Testis (tissue), 3 donors: ENCODE results near the gene OR4D1. TPM values are rescaled to one million over a fixed set of nuclear protein-coding genes. Genes with fewer than 3 reads are reported as not detected.

Experiments used
- DNase-seq: peaks from one replicate; pipeline ENCODE4 v3.0.0-alpha.2; 2019
- H3K27ac ChIP-seq, 2 donors: fragments of 200-600 bp; sonication (generic); one replicate each; pipeline ENCODE4 v1.5.1; 2019
- H3K27me3 ChIP-seq: fragments of 200-600 bp; sonication (generic); one replicate; pipeline ENCODE4 v1.5.1; 2019
- H3K36me3 ChIP-seq: fragments of 200-600 bp; sonication (generic); one replicate; pipeline ENCODE4 v1.5.1; 2017; ENCODE audit warnings: low read depth; ENCODE audit errors: missing control alignments
- H3K4me1 ChIP-seq: fragments of 200-600 bp; sonication (generic); one replicate; pipeline ENCODE4 v1.5.1; 2019
- H3K4me3 ChIP-seq, 2 donors: fragments of 200-600 bp; sonication (generic); one replicate each; pipeline ENCODE4 v1.5.1; 2017 to 2019
- H3K9me3 ChIP-seq: fragments of 200-600 bp; sonication (generic); one replicate; pipeline ENCODE4 v1.5.1; 2017
- POLR2A ChIP-seq: fragments of 450-650 bp; IDR thresholded peaks from one replicate; pipeline ENCODE4 v1.6.1; 2017; ENCODE audit warnings: antibody characterized with exemption, mild to moderate bottlenecking, moderate library complexity
- WGBS, 2 donors: methylation state at CpG; one replicate each; pipeline ENCODE4 v1.1.5; 2018; 5-methylcytosine and 5-hydroxymethylcytosine counted together
- intact Hi-C: fragments of 100-400 bp; cut with DNase I; formaldehyde crosslinking; loops from one replicate; pipeline ENCODE4 v1.15.1; 2023; ENCODE audit warnings: low total_unique reads
- polyA plus RNA-seq: library from polyadenylated mRNA; stranded (reverse); fragments of 350-450 nt; fragmentation: Illumina TruSeq; extraction: RNeasy Lipid Tissue Mini Kit (QIAGEN cat#74804); gene quantifications from one replicate; pipeline ENCODE4 v1.2.3, GENCODE V29; 2014; ENCODE audit warnings: low read depth, low replicate concordance; ENCODE audit not compliant: insufficient read depth
- total RNA-seq, 2 donors: library from RNA; depleted of rRNA; stranded (reverse); fragments of >200 nt; gene quantifications; one replicate each; pipeline ENCODE4 v1.2.3, GENCODE V29; 2016
- TF ChIP-seq, protein P1 (sequence below), 3 experiments: fragments of 450-650 bp in 2 of 3; fragments of 200-600 bp in 1 of 3; sonication (generic) in 1 of 3; IDR thresholded peaks; one replicate each; pipeline ENCODE4 v1.5.1; 2016 to 2019; ENCODE audit warnings: antibody characterized with exemption in 3 of 3, mild to moderate bottlenecking in 2 of 3, moderate library complexity in 1 of 3

Gene OR4D1
- total and polyA plus RNA-seq, 3 donors from 2014 or later: 0.06 to 0.39 (median 0.18) TPM

DNA sequence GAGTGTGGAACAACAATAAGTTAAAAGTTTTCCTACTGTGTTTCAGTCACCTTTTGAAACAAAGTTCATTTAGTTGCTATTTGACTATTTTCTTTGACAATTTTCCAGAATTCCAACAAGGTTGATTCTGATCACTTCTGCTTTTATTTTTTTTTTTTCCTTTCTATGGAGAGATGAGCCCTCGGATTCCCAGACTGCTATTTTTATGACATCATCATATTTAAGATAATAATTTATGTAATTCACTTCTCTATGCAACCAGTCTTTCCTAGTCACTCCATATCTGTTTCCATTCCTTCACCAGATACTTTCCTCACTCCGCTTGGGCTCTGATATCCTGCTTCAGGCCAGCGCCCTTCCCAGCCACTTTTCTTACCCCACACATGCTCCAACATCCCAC lies 26.7 kb downstream of the OR4D1 start:
- intact Hi-C loops: no loop called here
- H3K9me3 ChIP-seq: no peaks in the 10 kb centered on the region
- no peaks in the 10 kb centered on the region for H3K4me1 ChIP-seq
- no peak for DNase-seq
- no peaks in the 10 kb centered on the region for H3K36me3 ChIP-seq
- 54 to 63% methylated on average over 3 of the region's 3 CpGs for WGBS, 2 donors
- no peaks in the 10 kb centered on the region for H3K27me3 ChIP-seq
- no peak overlapping the region for H3K27ac ChIP-seq
- TF ChIP-seq, protein P1, sequence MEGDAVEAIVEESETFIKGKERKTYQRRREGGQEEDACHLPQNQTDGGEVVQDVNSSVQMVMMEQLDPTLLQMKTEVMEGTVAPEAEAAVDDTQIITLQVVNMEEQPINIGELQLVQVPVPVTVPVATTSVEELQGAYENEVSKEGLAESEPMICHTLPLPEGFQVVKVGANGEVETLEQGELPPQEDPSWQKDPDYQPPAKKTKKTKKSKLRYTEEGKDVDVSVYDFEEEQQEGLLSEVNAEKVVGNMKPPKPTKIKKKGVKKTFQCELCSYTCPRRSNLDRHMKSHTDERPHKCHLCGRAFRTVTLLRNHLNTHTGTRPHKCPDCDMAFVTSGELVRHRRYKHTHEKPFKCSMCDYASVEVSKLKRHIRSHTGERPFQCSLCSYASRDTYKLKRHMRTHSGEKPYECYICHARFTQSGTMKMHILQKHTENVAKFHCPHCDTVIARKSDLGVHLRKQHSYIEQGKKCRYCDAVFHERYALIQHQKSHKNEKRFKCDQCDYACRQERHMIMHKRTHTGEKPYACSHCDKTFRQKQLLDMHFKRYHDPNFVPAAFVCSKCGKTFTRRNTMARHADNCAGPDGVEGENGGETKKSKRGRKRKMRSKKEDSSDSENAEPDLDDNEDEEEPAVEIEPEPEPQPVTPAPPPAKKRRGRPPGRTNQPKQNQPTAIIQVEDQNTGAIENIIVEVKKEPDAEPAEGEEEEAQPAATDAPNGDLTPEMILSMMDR (IDR thresholded peaks at IDR 0.05): no peak
- TF ChIP-seq POLR2A: no peak
- H3K4me3 ChIP-seq: no peak overlapping the region

DNA sequence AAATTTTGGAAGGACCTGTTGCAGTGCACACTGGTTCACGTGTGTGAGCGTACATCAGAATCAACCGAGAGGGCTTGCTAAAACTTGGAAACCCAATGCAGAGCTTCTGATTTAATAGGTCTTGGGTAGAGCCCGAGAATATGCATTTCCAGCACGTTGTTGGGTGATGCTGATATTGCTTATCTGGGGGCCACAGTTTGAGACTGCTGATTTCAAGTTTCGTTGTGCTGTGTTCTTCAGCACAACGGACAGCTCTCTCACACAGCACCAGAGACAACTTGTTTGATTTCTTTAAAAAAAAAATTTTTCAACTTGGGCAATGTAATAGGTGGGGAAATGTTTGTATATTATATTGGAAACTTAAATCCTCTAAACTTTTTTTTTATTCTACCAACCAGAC lies 28.0 kb downstream of the OR4D1 start:
- no peaks in the 10 kb centered on the region for H3K4me1 ChIP-seq
- no peak overlapping the region for H3K27ac ChIP-seq
- TF ChIP-seq POLR2A: no peak
- TF ChIP-seq, protein P1 (IDR thresholded peaks at IDR 0.05): no peak
- no peaks in the 10 kb centered on the region for H3K36me3 ChIP-seq
- H3K27me3 ChIP-seq: no peaks in the 10 kb centered on the region
- WGBS, 2 donors: 42 to 47% methylated on average over 7 of the region's 7 CpGs
- intact Hi-C loops: no loop called here
- DNase-seq: no peak
- H3K9me3 ChIP-seq: no peaks in the 10 kb centered on the region
- no peak overlapping the region for H3K4me3 ChIP-seq

DNA sequence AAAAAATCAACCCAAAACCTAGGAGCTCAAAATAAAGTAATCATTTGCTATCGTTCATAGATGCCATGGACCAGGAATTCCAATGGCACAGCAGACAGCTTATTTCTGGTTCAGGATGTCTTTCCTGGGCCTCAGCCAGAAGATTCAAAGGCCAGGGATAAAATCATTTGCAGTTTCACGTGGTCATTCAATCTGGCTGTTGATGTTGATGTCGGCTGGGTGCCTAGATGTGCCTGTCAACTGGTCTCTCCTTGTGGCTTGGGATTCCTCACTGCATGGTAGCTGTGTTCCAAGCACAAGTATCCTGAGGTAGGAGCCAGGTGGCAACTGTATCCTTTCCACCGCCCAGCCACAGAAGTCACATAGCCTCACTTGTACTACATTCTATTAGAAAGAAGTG lies 33.6 kb downstream of the OR4D1 start:
- TF ChIP-seq, protein P1 (IDR thresholded peaks at IDR 0.05): no peak
- TF ChIP-seq POLR2A: no peak
- 68 to 77% methylated on average over 4 of the region's 4 CpGs for WGBS, 2 donors
- no peaks in the 10 kb centered on the region for H3K4me1 ChIP-seq
- H3K9me3 ChIP-seq: no peaks in the 10 kb centered on the region
- no peaks in the 10 kb centered on the region for H3K36me3 ChIP-seq
- intact Hi-C loops: no loop called here
- H3K4me3 ChIP-seq: no peak overlapping the region
- no peak for DNase-seq
- no peaks in the 10 kb centered on the region for H3K27me3 ChIP-seq
- H3K27ac ChIP-seq: no peak overlapping the region

DNA sequence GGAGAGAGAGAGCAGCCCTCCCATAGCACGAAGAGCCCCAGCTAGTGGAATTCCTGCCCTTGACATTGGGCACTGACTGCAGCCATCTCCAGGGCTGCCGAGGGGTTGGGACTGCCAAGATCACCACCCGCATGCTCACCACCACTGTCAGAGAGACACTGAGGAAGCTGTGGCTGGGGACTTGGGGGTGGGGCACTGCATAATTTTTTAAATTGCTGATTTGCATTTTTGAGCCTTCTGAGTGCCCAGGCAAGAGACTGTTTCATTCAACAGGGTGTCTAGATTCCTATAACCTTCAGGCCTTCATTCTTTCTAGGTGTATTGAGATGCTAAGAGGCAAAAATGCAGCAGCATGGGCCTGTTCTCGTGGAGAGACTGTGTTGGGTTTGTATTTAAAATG lies 35.3 kb downstream of the OR4D1 start:
- 76 to 84% methylated on average over 4 of the region's 4 CpGs for WGBS, 2 donors
- H3K9me3 ChIP-seq: no peaks in the 10 kb centered on the region
- H3K4me3 ChIP-seq: no peak overlapping the region
- DNase-seq: no peak
- no peaks in the 10 kb centered on the region for H3K27me3 ChIP-seq
- TF ChIP-seq, protein P1 (IDR thresholded peaks at IDR 0.05): no peak
- H3K27ac ChIP-seq: no peak overlapping the region
- intact Hi-C loops: no loop called here
- H3K4me1 ChIP-seq: no peaks in the 10 kb centered on the region
- H3K36me3 ChIP-seq: no peaks in the 10 kb centered on the region

DNA sequence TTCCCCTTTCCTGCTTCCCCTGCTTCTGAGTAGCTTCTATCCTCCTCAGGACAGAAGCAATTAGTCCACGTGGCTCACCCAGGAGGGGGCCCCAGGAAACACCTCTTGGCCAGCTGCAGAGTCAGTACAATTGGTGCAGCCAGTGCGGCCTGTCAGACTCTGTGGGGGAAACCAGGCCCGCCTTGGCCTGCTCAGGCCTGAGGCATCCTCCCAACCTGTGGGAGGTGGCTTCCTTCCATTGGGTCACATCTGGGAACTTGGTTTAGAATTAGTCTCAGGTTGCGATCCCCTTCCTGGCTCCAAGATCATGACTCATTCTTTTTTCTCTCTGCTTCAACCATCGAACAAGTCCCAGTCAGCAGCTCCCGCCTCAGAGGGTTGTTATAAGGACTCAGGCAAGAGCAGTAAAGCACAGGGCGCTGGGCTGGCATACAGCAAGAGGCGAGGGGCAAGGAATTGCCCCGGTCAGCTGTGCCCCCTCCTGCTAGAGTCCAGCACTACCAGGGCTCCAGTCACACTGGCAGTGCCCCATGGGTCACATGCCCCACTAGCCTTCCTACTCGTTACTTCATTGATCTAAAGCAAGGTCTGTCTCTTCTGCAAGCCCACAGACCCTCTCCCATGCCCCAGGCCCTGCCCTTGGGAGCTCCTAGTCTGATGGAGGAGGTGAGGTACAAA lies 36.3 kb downstream of the OR4D1 start:
- no peak for DNase-seq
- 71 to 77% methylated on average over 10 of the region's 10 CpGs for WGBS, 2 donors
- H3K36me3 ChIP-seq: no peaks in the 10 kb centered on the region
- H3K27me3 ChIP-seq: no peaks in the 10 kb centered on the region
- no peak overlapping the region for H3K27ac ChIP-seq
- intact Hi-C loops: no loop called here
- no peaks in the 10 kb centered on the region for H3K9me3 ChIP-seq
- H3K4me3 ChIP-seq: no peak overlapping the region
- no peaks in the 10 kb centered on the region for H3K4me1 ChIP-seq
- TF ChIP-seq, protein P1 (IDR thresholded peaks at IDR 0.05): no peak
- no peak for TF ChIP-seq POLR2A
